Nephron (organoid): ENCODE measurements around the gene RASL11A.

Source experiments
- H3K27ac Mint-ChIP-seq, 3 experiments: 2 replicates each; pipeline ENCODE4 v1.8.0; 2020; ENCODE audit warnings: mixed read lengths in 3 of 3, mild to moderate bottlenecking in 2 of 3, moderate library complexity in 1 of 3
- H3K27me3 Mint-ChIP-seq: 2 replicates; pipeline ENCODE4 v1.8.0; 2021; ENCODE audit warnings: low read depth, mild to moderate bottlenecking, moderate library complexity, mixed read lengths
- H3K36me3 Mint-ChIP-seq: 2 replicates; pipeline ENCODE4 v1.8.0; 2020; ENCODE audit warnings: low read depth, mixed read lengths
- H3K4me1 Mint-ChIP-seq: 2 replicates; pipeline ENCODE4 v1.8.0; 2020; ENCODE audit warnings: mixed read lengths
- H3K4me3 Mint-ChIP-seq, 3 experiments: 2 replicates each; pipeline ENCODE4 v1.8.0; 2020; ENCODE audit warnings: mild to moderate bottlenecking in 3 of 3, mixed read lengths in 3 of 3, moderate library complexity in 2 of 3
- H3K9me3 Mint-ChIP-seq: 2 replicates; pipeline ENCODE4 v1.8.0; 2020; ENCODE audit warnings: mixed read lengths
- TF ChIP-seq, protein P1 (sequence below), 3 experiments: fragments of 200-600 bp; sonication (generic); IDR thresholded peaks; one replicate each; pipeline ENCODE4 v1.5.0; 2021; ENCODE audit warnings: antibody characterized with exemption in 3 of 3; ENCODE audit not compliant: unreplicated experiment in 3 of 3

Gene RASL11A

DNA sequence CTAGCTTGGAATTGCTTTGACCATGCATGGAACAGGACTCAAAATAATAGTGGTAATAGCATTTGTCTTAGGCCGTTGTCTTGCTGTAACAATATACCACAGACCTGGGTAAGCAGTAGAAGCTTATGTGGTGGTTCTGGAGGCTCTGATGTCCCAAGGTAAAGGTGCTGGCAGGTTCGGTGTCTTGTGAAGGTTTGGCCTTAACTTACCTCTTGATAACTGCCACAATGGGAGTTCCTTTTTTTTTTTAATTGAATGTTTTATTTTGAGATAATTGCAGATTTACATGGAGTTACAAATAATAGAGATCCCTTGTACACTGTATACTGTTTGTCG, 13.4 kb upstream of the RASL11A start:
- Mint-ChIP-seq H3K4me3 (no peak overlapping the region), H3K9me3 (no peaks in the 10 kb centered on the region), H3K27me3 (no peaks in the 10 kb centered on the region), H3K27ac (no peak overlapping the region), H3K36me3 (peaks cover 55% of the 10 kb centered on the region), H3K4me1 (peaks cover 15% of the 10 kb centered on the region)
- TF ChIP-seq, protein P1, sequence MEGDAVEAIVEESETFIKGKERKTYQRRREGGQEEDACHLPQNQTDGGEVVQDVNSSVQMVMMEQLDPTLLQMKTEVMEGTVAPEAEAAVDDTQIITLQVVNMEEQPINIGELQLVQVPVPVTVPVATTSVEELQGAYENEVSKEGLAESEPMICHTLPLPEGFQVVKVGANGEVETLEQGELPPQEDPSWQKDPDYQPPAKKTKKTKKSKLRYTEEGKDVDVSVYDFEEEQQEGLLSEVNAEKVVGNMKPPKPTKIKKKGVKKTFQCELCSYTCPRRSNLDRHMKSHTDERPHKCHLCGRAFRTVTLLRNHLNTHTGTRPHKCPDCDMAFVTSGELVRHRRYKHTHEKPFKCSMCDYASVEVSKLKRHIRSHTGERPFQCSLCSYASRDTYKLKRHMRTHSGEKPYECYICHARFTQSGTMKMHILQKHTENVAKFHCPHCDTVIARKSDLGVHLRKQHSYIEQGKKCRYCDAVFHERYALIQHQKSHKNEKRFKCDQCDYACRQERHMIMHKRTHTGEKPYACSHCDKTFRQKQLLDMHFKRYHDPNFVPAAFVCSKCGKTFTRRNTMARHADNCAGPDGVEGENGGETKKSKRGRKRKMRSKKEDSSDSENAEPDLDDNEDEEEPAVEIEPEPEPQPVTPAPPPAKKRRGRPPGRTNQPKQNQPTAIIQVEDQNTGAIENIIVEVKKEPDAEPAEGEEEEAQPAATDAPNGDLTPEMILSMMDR (IDR thresholded peaks at IDR 0.05; ENCODE audit: unreplicated experiment in 3 of 3) = no peak

DNA sequence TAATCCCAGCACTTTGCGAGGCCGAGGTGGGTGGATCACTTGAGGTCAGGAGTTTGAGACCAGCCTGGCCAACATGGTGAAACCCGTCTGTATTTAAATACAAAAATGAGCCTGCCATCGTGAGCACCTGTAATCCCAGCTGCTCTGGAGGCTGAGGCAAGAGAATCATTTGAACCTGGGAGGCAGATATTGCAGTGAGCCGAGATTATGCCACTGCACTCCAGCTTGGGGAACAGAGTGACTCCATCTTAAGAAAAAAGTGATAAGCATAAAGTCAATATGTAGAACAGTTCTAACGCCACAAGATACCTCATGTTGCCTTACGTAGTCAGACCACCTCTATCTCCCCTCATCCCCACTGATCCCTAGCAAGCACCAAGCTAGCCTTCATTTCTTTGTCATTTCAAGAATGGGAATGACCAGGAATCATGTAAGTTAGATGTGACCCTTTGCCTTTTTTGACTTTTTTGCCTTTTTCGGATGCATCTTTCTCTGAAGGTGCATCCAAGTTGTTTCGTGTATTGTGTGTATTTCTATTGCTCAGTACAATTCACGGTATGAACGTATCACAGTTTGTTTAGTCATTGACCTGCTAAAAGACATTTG, 12.9 kb upstream of the RASL11A start:
- H3K4me3 Mint-ChIP-seq = no peak overlapping the region
- H3K27ac Mint-ChIP-seq = no peak overlapping the region
- TF ChIP-seq, protein P1 (IDR thresholded peaks at IDR 0.05; ENCODE audit: unreplicated experiment in 3 of 3) = no peak

DNA sequence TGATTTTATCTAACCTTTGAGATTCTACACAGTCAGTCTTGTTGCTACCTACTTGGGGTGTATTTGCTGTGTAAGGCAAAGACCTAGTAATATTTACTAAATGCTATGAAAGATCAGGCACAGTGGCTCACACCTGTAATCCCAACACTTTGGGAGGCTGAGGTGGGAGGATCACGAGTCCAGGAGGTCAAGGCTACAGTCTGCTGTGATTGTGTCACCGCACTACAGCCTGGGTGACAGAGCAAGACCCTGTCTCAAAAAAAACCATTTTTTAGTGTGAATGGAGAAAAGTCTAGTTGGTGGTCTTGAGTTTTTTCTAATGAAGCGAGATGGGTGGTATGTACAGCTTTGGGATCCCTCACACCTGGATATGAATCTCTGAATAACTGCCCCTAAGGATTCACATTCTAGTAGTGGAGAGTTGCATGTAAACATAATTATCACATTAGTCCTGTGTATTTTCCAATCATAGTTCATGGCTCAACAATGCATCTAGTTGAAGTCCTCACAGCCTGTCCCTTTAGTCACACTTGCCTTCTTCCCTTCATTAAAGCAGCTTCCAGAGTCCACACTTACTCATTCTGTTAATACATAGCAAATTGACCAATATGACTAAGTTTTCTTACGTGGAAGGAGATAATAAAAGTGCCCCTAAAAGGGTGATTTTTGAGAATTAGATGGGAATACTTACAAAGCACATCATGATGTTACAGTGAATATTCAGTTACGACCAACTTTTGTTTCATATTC, 11.8 kb upstream of the RASL11A start:
- TF ChIP-seq, protein P1 (IDR thresholded peaks at IDR 0.05; ENCODE audit: unreplicated experiment in 3 of 3) = no peak
- Mint-ChIP-seq H3K9me3 (no peaks in the 10 kb centered on the region), H3K27ac (no peak overlapping the region), H3K4me1 (peaks cover 8% of the 10 kb centered on the region), H3K36me3 (peaks cover 56% of the 10 kb centered on the region), H3K4me3 (no peak overlapping the region), H3K27me3 (no peaks in the 10 kb centered on the region)

More for the DNA sequence above, 12.9 kb upstream of the RASL11A start:
- peaks cover 13% of the 10 kb centered on the region for H3K4me1 Mint-ChIP-seq
- H3K9me3 Mint-ChIP-seq = no peaks in the 10 kb centered on the region
- H3K27me3 Mint-ChIP-seq = no peaks in the 10 kb centered on the region
- H3K36me3 Mint-ChIP-seq = peaks cover 59% of the 10 kb centered on the region

DNA sequence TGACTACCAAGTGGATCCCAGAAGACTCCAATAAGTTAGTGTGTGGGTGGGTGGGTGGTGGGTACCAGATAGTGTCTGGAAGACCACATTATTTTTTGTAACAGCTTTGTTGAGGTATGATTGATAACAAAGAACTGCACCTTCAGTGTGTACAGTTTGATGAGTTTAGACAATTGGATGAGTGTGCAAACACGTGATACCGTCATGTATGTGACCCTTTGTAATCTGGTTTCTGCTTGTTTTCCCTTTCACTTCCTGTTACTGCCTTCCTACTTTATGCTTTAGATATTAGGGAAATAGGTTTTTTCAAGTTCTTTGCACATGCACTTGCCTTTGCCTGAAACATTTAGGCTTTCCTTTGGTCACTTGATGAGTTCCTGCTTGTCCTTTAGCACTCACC, 10.8 kb upstream of the RASL11A start:
- Mint-ChIP-seq H3K4me3 (no peak overlapping the region), H3K4me1 (peaks cover 14% of the 10 kb centered on the region), H3K27ac (peak overlapping the region in 1 of 3 experiments; percentile 58), H3K9me3 (no peaks in the 10 kb centered on the region), H3K36me3 (peaks cover 56% of the 10 kb centered on the region), H3K27me3 (no peaks in the 10 kb centered on the region)
- TF ChIP-seq, protein P1 (IDR thresholded peaks at IDR 0.05; ENCODE audit: unreplicated experiment in 3 of 3) = no peak

DNA sequence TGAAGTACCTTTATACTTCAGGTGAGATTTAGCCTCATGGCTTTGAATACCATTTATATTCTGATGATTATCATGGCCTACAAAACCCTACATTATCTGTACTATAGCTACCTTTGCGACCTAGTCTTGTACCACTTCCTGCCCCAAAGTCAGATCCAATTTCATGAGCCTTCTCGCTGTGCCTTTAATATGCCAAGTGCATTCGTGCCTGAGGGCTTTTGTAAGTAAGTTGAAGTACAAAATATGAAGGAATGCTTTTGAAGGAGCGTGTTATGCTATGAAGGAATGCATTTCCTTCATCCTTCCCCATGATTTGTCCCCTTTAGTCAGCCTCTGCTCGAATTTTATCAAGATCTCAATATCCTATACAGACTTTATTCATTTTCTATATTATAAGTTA, 9.2 kb upstream of the RASL11A start:
- Mint-ChIP-seq H3K27me3 (no peaks in the 10 kb centered on the region), H3K27ac (peak overlapping the region in 1 of 3 experiments; percentile 4), H3K4me3 (no peak overlapping the region), H3K9me3 (no peaks in the 10 kb centered on the region), H3K36me3 (peaks cover 54% of the 10 kb centered on the region), H3K4me1 (peaks cover 19% of the 10 kb centered on the region)
- TF ChIP-seq, protein P1 (IDR thresholded peaks at IDR 0.05; ENCODE audit: unreplicated experiment in 3 of 3) = no peak

DNA sequence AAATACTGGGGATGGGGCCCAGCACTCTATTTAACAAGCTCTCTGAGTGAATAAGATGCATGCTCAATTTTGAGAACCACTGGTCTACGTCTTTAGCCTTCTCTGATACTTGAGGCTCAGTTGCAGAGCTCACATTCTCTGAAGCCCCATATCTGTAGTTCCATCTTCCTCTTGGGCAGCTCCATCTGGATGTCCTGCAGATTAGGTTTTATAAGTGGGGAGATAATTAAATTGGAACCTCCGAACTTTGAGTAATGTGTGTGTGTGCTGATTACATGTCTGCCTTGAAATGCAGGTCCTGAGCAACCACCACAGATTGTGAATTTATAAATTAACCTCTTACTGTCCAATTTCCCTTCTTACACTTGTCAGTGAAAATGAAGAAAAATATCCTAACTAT, 7.2 kb upstream of the RASL11A start:
- Mint-ChIP-seq H3K4me3 (no peak overlapping the region), H3K9me3 (no peaks in the 10 kb centered on the region), H3K27me3 (no peaks in the 10 kb centered on the region), H3K36me3 (peaks cover 43% of the 10 kb centered on the region), H3K4me1 (peaks cover 19% of the 10 kb centered on the region), H3K27ac (peak overlapping the region; percentile 36 to 90 (median 86))
- TF ChIP-seq, protein P1 (IDR thresholded peaks at IDR 0.05; ENCODE audit: unreplicated experiment in 3 of 3) = no peak
